ENCODE measurements around the gene ABHD17A.
"Not testable (repeated sequence)": the region's sequence is repeated elsewhere in the genome, so short reads cannot be mapped to it uniquely, and the experiment has no call there.

ABHD17A gene

DNA sequence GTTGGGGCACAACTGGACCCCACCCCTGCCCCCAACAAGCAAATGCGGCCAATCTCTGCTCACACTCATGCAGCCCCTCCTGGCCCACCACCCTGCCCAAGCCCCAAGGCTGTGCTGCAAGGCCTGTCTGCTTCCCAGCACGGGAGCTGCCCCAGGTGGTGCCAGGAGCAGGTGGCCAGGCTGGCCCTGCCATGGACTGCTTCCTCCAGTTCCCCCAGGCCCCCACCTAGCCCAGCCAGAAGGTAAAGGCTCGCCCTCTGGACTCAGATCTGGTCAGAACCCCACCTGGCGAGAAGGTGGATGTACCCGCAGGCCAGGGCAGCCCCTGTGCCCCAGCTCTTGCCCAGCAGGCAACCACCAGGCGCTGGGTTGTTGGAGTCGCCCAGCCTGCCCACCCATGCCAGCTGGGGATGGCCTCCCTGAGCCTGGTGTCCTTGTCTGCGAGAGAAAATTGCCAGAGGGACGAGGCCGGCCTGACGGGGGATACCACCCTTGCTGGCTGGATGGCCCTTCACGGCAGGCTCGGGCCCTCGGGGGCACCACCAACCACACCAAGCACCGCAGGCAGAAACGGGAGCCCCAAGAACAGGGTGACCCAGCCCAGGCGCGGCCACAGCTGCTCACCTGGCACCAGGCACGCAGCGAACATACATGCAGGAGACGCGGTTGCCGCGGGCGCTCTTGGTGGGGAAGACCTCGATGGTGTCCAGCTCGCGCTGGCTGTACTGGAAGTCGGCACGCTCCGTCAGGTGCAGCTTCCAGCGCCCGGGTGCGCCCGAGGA, 4.5 kb downstream of the ABHD17A start:
- DNase-seq, result no peak

DNA sequence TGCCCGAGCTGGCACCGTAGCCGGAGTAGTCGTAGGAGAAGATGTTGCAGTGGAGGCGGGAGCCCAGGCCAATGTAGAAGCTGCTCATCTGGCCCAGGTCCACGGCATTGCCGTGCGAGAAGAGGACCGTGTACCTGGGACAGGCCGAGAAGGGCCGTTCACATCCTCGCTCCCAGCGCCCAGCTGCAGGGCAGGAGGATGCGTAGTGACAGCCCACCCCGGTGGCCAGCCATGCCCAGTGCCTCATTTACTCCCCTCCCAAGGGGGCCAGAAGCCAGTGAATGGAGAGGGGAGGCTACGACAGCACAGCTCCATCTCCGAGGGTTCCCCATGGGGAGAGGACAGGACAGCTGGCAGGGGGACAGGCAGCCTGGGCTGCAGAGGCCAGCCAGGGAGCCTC, 5.3 kb downstream of the ABHD17A start:
- DNase-seq, result not testable (repeated sequence)

DNA sequence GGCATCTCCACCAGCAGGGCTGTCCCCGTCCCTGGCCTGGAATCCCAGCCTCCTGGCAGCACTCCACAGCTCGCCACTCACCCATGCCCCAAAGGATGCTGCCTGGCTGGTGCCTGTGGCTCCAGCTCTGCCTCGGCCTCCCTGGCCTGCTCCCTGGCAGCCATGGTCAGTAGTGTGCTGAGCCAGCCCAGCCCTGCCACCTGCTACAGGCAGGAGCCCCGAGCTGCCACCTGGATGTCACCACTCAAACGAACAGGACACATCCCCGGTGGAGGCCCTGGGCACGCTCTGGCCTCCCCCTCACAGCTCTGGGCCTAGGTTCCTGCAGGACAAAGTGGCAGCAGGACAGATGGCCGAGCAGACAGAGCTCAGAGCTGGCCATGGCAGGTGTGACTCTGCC, 6.7 kb downstream of the ABHD17A start:
- not testable (repeated sequence) for DNase-seq

DNA sequence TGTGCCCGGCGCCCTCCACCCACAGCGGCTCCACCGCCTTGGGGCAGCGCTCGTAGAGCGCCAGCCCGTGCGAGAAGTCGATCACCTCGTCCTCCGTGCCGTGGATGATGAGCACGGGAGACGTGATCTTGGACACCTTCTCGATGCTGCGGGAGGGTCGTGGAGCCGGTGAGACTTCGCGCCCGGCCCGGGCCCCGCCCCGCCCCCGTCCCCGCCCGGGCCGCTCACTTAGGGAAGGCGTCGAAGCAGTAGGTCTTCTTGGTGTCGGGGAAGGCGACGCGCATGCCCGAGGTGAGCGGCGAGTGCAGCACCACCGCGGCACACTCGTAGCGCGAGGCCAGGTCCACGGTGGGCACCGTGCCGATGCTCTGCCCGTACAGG, 8.0 kb downstream of the ABHD17A start:
- not testable (repeated sequence) for DNase-seq

DNA sequence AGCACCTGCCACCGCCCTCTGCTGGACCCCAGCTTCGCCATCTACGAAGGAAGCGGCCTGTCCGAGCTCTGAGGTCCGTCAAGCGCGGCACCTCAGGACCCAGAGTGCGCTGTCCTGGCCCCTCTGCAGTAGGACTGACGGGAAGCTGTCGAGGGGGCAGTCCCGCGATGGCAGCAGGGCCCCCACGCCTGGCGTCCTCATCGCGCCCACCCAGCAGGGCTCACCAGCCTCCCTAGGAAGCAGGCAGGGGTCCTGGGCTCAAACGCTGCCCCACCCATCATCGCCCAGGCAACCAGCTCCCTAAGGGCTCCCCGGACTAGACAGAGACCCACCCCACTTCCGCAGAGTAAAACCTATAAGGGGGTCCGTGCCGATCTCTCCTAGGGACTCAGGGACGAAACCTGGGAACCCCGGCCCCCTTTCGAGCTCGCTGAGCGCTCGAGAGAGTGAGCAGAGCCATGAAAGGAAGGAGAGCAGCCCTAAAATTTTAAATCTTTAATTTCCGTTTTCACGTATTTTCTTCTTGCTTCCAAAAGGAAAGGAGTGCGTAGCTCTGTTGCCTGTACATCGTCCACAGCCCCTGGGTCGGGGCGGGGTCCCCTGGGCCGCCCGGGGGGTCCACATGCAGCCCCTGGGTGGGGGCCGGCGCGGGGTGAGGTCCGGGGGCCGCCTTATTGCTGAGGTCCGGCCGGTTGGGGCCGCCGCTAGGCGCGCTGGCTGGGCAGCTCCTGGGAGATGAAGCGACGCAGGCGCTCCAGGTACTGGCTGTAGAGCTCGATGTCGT, 8.6 kb downstream of the ABHD17A start:
- DNase-seq, result not testable (repeated sequence)

DNA sequence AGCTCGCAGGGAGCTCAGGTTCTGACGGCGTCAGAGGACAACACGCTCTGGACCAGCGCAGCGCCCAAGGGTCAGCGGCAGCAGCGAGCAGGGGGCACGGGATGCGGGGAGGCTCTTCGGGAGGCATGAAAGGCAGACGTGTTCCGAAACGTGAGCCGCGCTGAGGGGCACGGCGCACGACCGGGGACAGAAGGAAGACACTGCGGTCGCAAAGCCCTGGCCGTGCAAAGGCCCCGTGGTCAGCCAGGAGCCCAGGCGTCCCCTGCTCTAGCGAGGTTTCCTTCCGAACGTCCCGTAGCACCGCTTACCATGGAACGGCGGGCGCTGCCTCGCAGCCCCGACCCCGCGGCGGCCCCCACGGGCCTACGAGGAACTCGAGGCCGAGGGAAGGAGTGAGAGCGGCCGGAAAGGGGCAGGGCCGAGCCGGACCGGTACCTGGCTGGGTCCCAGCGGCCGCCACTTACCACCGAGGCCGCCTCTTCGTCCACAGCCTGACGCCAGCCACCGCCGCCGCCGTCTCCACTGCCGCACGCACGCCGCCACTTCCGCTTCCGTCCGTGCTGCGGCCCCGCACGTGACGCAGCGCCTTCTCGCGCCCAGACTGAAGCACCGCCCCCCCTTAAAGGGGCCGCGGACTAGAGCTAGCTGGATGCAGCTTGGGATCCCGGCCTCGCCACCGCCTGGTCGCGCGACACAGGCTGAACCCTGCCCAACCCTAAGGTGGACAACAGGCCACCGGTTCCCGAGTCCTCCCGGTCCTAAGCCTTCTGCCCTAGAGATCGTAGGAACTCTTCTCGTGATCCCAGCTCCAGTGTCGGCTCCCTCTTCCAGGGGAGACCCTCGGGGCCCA, 9.4 kb downstream of the ABHD17A start:
- peak; percentile 75 to 95 (median 80) for DNase-seq

DNA sequence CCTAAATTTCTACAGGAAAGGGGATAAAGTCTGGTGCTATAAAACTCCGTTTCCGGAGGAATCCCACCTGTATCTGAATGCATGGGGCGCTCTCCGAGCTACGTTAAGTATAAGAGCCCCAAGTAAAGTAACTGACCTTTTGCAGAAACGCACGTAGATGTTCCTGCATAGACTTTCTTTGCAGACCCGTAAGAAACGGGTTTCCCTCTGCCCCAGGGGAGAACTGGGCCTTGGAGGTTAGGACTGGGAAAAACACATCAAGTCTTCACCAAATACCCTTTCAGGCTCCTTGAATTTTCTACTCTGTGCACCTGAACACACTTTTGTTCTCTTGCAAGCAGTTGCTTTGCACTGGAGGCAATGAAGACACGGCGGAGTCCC, 10.0 kb downstream of the ABHD17A start:
- DNase-seq, result not testable (repeated sequence)

DNA sequence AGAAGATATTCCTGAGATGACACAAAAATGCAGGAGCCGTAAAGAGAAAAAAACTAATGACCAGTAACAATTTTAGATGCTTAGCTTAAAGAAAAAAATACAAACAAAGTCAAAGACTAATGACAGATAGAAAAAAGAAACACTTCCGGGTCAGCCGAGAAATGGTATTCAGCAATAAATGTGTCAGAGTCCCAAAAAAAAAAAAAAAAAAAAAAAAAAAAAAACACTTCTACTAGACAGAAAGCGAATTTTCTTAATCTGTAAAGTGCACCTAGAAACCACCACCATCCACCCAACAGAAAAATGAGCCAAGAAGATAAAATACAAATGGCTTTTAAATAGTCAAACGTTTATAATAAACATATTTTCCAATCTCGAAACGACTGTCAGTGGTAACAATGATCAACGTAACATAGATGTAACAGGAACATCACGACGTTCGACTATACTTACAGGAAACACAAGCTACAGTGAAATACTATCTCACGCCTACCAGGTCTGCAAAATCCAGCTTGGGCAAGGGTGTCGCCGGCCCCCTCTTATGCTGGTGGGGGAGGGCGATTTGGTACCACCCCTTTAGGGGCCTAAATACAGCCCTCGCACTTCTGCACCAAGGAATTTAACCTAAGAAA, 10.6 kb downstream of the ABHD17A start:
- peak in 2 of 5 experiments; percentile 53 to 77 for DNase-seq

DNA sequence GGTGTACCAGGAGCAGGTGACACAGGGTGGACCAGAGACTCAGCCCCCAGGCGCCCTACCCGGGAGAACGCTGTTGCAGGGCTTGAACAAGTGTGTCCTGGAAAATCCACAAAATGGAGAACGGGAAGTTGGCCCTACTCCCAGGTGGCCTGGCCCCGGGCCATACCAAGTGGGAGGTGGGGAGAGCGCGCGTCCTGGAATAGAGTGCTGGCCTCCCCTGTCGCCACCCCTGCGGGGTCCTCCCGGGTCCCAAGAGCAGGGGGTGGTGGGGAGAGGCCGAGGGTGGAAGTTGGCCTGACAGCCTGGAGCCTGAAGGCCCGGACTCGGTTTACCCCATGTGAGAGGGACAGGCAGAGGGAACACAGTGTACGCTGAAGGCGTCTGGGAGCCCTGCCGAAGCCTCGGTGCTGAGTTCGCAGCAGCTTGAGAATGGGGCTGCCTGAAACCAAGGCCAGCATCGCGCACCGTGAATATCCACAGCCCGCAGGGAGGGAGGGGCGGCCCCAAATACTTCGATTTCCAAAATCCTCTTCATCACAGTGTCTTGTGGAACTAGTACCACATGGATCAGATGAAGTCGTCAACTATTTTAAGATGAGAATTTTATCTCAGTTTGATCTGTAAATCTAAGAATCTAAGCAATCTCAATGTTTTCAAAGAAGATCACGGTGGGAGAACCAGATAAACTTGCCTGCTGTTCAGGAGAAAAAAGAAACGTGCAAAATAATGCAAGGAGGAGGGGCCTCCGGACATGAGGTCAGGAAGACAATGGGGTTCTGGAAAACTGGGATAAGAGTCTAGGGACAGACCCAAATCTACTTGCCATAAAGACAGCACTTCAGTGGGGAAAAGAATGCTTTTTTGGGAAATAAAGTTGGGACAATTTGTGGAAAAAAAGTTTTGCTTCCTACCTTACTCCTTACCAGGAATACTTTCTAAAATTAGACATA, 11.5 kb downstream of the ABHD17A start:
- no peak for DNase-seq

DNA sequence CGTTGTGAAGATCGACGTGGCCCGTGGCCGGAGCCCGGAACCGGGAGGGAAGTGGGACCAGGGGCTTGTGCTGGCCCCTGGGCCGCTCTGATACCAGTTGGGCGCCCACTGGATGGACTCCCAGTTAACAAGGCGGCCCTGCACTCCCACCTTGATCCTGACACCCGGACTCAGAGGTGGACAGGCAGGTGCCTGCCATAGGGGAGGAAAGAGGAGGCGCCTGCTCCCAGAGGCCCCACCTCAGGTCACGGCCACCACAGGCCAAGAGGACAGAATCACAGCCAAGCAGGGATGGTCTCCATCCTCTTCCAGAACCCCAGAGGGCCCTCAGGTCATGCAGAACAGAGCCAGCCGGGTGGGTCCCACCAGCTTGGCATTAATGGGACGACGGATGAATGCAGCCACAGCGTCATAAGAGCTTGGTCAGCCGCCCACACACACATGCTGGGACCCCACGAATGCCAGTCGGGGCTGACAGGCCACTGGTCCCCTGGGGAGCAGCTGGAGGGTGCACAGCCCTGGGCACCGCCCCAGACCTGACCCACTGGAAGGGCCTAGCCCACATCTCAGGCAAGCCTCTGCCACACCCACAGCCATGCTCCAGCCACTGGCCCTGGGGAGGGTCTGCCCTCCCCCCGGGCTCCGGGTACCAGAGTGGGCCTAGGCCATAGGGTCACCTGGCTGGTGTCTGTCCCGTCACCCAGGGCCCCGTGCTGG, 12.3 kb downstream of the ABHD17A start:
- DNase-seq, result no peak

DNA sequence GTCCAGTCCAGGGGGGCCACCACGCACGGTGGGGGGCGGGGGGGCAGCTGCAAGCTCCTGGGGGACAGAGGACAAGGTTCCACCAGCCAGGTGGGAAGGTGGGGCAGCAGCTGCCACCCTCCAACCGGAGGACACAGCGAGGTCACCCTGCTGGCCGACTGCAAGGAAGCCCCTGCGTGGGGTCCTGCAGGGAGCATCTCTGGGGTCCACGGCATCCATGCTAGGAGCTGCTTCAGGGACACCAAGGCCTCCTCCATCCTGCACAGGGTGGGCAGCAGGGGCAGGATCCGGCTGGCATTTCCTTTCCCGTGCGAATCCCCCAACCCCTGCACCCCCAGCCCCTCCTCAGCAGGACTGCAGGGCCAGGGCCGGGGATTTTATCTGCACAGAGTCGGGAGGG, 13.7 kb downstream of the ABHD17A start:
- DNase-seq, result no peak

DNA sequence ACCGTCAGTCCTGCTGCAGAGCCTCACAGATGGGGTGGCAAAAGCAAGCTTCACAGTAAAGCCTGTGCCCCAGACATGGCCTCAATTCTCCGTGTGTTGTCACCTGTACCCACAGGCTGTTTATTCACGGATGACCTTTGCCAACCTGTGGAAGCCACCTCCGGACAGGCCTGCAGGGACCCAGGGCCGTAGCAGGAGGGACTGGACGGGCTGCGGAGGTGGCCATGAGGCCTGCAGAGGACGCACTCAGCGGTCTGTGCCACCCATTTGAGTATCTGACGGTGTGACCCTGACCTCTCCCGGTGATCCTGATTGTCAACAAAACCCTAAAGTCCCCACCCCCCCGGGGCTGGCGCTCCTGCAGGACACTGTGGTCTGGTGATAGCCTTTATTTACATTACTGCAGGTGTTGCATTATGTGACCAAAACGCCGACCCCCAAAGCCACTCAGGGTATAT, 14.1 kb downstream of the ABHD17A start:
- DNase-seq, result no peak

DNA sequence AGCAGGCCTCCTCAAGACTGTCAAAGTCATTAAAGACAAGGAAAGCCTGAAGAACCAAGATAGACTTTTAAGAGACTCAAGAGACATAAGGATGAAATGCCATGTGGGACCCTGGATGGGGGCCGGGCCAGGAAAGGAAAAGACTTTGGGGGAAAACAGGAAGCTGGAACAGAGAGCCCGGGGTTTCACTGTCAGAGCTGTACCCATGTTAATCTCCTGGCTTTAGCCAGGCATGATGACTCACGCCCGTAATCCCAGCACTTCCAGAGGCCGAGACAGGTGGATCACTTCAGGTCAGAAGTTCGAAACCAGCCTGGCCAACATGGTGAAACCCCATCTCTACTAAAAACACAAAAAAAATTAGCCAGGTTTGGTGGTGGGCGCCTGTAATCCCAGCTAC, 16.3 kb downstream of the ABHD17A start:
- DNase-seq, result no peak

DNA sequence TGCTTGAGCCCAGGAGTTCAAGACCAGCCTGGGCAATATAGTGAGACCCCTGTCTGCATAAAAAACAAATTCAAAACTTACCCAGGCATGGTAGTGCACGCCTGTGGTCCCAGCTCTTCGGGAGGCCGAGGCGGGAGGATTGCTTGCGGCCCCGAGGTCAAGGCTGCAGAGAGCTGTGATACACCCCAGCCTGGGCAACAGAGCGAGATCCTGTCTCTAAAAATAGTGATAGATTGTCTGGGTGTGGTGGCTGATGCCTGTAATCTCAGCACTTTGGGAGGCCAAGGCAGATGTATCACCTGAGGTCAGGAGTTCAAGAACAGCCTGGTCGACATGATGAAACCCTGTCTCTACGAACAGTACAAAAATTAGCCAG, 18.0 kb downstream of the ABHD17A start:
- no peak for DNase-seq

DNA sequence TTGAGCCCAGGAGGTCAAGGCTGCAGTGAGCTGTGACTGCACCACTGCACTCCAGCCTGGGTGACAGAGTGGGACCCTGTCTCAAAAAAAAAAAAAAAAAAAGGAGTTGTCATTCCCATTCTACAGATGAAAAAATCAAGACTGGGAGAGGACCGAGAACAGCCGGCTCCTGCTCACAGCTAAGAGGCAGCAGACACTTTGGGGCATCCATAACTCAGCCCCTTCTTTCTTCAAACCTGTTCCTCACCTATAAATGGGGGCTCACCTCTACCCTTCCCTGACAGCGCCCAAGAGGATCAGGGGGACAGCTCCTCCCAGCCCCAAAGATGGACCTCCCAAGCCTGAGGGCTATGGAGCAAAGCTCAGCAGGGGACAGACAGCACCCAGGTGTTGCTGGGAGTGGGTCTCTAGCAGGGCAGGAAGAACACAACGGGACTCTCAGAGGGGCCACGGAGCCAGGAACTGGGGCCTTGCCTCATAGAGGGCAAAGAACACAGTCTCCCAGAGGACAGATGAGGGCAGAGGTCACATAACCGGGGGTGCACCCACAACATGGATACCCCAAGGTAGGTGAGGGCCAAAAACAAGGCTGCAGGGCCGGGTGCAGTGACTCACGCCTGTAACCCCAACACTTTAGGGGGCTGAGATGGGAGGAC, 18.5 kb downstream of the ABHD17A start:
- no peak for DNase-seq

DNA sequence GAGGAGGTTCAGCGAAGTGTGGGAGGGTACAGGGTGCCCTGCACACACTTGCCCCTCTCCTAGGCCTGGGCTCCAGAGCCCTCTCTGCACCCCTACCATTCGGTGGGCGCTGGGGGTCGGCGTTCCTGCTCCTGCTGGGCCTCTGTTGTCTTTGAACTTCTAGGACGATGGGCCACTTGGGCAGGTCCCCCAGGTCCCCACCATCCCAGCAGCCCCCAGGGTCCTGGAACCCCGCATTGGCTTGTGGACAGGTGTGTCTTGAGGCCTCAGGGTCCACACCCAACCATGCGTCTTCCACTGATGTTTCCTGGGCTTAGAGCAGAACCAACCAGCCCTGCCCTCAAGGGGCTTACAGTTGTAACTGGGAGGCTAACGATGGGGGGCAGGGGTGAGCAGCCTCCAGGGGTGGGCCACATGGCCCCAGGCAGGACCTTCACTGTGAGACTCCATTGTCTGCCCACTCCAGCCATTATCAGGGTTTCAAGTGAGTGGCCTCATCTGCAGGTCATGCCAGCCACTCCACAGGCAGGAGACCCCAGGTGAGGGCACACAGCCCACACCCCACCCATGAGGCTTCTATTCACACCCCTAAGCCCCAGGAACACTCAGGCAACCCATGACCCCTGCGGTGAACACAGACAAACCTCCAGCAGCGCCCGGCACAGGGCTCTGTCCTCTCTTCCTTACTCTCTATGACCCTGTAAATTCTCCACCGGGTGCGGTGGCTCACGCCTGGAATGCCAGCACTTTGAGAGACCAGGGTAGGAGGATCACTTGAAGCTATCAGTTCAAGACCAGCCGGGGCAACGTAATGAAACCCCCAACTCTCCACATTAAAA, 19.9 kb downstream of the ABHD17A start:
- no peak for DNase-seq

DNA sequence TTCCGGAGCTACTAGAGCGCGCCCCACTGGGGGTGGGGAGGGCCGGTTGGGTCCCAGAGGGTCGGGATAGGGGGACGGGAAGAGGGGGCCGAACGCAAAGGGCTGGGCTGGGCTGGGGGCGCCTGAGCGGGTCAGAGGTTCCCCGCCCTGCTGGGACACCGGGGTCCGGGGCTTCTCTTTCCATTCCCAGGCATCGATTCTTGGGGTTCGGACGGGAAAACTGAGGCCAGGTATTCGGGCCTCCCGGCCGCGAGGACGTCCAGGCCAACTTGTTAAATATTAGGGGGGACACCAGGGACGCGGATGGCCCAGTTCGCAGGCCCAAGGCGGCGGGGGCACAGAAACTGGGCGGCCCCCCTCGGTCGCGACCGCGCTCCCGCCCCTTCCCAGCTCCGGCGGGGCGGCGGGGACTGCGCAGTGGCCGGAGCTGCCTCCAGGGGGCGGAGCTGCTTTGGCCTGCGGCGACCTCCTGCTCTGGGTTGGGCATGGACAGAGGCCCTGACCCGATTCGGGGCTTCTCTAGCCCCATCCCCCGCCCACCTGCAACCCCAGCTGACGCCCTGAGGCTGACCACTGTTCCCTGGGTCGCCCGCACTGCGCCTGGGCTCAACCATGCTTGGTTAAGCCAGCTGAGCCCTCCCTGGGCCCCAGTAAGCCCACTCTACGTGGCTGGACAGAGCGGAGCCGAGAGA, 20.7 kb downstream of the ABHD17A start:
- peak in 3 of 5 experiments; percentile 32 to 64 (median 37) for DNase-seq

DNA sequence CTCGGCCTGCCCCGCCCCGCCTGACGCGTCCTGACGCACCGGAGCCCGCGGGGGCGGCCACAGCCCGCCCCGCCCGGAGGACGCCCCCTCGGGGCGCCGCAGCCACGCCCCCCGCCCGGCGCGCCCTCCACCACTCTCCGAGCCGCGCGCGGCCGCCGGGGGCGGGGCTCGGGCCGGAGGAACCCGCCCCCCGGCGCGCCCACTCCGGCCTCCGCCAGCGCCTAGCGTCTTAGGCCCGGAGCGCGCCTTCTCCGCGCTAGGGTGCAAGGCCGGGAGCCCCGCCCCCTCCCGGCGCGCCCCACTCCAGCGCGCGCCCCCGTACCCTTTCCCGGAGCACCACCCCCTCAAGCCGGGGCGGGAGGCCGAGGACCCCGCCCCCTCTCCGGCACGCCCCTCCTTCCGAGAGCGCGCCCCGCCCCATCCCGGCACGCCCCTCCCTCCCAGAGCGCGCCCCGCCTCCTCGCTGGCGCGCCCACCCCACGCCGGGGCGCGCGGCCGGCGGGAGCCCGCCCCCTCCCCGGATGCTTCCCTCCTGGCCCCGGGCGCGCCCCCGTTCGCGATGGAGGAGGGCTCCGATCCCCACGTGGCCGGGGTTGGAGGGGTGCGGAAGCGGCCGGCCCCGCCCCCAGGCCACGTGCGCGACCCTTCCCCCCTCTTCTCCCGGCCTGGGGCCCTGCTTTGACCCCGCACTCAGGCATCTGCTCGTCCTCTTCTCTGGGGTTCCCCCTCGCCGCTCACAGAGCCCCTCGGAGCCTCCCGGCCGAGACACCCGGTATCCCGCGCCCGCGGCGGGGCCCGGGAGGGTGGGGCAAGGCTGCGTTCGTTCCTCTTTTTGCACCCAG, 21.4 kb downstream of the ABHD17A start:
- peak; percentile 88 to 96 (median 90) for DNase-seq
